K562 (cell line): Measurements from ENCODE around the gene FAM83E. TPM values are rescaled to one million over a fixed set of nuclear protein-coding genes. Genes with fewer than 3 reads are reported as not detected.
A peak's percentile ranks its signal among the peaks of the same experiment; 100 is the strongest.

Experiments used
- CBX8 ChIP-seq: fragments of 200-600 bp; sonication (generic); IDR thresholded peaks from 2 replicates; pipeline ENCODE4 v1.6.1; 2012; ENCODE audit warnings: borderline replicate concordance, mixed run types, low read depth, mild to moderate bottlenecking, moderate library complexity, mixed read lengths, low read length, control low read depth, inconsistent platforms; ENCODE audit not compliant: poor library complexity, severe bottlenecking; ENCODE audit errors: extremely low read depth
- NFIC ChIP-seq: fragments of 450-650 bp; IDR thresholded peaks from 2 replicates; pipeline ENCODE4 v1.6.1; 2017; ENCODE audit warnings: mild to moderate bottlenecking, inconsistent platforms
- NFRKB ChIP-seq: fragments of 450-650 bp; IDR thresholded peaks from 2 replicates; pipeline ENCODE4 v1.6.1; 2016; ENCODE audit warnings: low read depth
- PYGO2 ChIP-seq: fragments of 450-650 bp; IDR thresholded peaks from 2 replicates; pipeline ENCODE4 v1.6.1; 2016; ENCODE audit warnings: mild to moderate bottlenecking, missing genetic modification characterization, moderate library complexity, missing compliant biosample characterization
- RBM25 ChIP-seq: fragments of 200-400 bp; formaldehyde crosslinking; IDR thresholded peaks from 2 replicates; pipeline ENCODE4 v1.6.1; 2018; ENCODE audit warnings: low read length, low read depth, moderate library complexity; ENCODE audit not compliant: severe bottlenecking
- RBM34 ChIP-seq: fragments of 200-400 bp; formaldehyde crosslinking; IDR thresholded peaks from 2 replicates; pipeline ENCODE4 v1.6.1; 2018; ENCODE audit warnings: low read length, borderline replicate concordance; ENCODE audit not compliant: insufficient read depth
- RNF219 ChIP-seq: fragments of 250-450 bp; sonication (Bioruptor Pico); IDR thresholded peaks from 2 replicates; pipeline ENCODE4 v1.5.0; 2022; ENCODE audit warnings: mild to moderate bottlenecking
- STAT5A ChIP-seq: IDR thresholded peaks from 2 replicates; pipeline ENCODE4 v1.6.1; 2012; ENCODE audit warnings: low read length, inconsistent platforms, borderline replicate concordance
- ZNF354B ChIP-seq: fragments of 250-450 bp; sonication (Bioruptor Pico); IDR thresholded peaks from 2 replicates; pipeline ENCODE4 v1.4.0; 2020
- polyA plus RNA-seq, 8 experiments: library from polyadenylated mRNA; depleted of rRNA in 4 of 8; stranded (reverse) in 5 of 8; unstranded in 3 of 8; fragments of >200 nt; fragmentation: Nextera tagmentation in 2 of 8; fragmentation: Illumina TruSeq in 1 of 8; extraction: Ambion mirVana in 2 of 8; extraction: Trizol in 1 of 8; gene quantifications; 2 replicates each; pipeline versions ENCODE4 v1.2.1 to v1.2.3, GENCODE V29; 2011 to 2014; ENCODE audit warnings: inconsistent platforms in 1 of 8, missing spikeins in 1 of 8
- total RNA-seq, 7 experiments: library from RNA; depleted of rRNA in 6 of 7; stranded (reverse); fragments of >200 nt in 6 of 7; fragmentation: Illumina TruSeq in 2 of 7; extraction: Trizol in 2 of 7; gene quantifications; 2 replicates each; pipeline versions ENCODE4 v1.2.1 to v1.2.3, GENCODE V29; 2011 to 2021; ENCODE audit warnings: low replicate concordance in 1 of 7
- TF ChIP-seq, protein P1 (sequence below): sonication (generic); formaldehyde crosslinking; IDR thresholded peaks from 2 replicates; pipeline ENCODE4 v1.8.0; 2022; ENCODE audit warnings: mild to moderate bottlenecking, missing genetic modification reagents

The FAM83E gene
- total and polyA plus RNA-seq, 9 of the 15 experiments (the other 6 are each of a cell fraction or from before 2014, with no cell fraction given) = 0.15 to 0.87 (median 0.29) TPM; not detected in 4

DNA sequence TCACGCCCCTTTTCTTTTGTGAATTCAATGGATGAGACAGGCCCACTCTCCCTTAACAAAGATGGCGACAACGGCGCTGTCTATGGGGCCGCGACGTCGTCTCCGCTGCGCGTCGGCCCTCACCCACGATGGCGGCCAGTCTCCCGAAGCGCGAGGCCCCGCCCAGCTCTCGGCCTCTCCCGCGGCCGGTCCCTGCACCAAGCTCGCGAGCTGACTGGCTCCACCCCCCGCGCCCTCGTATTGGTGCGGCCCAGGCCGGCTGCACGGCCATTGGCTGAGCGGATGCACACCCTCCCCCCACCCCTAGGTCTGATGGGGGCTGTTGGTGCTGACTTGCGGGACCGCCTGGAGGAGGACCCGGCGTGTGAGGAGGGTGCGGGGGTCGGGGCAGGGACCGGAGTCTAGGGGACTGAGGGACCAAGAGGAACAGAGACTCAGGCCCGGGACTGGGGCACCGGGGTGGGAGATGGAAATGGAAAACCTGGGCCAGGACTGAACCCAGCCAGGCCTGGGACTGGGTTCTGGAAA lies 9.3 kb upstream of the FAM83E start (continued):
- TF ChIP-seq, protein P1, sequence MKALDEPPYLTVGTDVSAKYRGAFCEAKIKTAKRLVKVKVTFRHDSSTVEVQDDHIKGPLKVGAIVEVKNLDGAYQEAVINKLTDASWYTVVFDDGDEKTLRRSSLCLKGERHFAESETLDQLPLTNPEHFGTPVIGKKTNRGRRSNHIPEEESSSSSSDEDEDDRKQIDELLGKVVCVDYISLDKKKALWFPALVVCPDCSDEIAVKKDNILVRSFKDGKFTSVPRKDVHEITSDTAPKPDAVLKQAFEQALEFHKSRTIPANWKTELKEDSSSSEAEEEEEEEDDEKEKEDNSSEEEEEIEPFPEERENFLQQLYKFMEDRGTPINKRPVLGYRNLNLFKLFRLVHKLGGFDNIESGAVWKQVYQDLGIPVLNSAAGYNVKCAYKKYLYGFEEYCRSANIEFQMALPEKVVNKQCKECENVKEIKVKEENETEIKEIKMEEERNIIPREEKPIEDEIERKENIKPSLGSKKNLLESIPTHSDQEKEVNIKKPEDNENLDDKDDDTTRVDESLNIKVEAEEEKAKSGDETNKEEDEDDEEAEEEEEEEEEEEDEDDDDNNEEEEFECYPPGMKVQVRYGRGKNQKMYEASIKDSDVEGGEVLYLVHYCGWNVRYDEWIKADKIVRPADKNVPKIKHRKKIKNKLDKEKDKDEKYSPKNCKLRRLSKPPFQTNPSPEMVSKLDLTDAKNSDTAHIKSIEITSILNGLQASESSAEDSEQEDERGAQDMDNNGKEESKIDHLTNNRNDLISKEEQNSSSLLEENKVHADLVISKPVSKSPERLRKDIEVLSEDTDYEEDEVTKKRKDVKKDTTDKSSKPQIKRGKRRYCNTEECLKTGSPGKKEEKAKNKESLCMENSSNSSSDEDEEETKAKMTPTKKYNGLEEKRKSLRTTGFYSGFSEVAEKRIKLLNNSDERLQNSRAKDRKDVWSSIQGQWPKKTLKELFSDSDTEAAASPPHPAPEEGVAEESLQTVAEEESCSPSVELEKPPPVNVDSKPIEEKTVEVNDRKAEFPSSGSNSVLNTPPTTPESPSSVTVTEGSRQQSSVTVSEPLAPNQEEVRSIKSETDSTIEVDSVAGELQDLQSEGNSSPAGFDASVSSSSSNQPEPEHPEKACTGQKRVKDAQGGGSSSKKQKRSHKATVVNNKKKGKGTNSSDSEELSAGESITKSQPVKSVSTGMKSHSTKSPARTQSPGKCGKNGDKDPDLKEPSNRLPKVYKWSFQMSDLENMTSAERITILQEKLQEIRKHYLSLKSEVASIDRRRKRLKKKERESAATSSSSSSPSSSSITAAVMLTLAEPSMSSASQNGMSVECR = 0 out of 2 replicates have a peak, but pooled peaks have one; percentile 52
- no peak for TF ChIP-seq NFIC
- no peak for TF ChIP-seq RNF219 (CRISPR knock-in tag)
- peak; percentile 98 for TF ChIP-seq RBM25
- TF ChIP-seq RBM34 = 0 out of 2 replicates have a peak, but pooled peaks have one; percentile 43
- no peak for TF ChIP-seq CBX8
- no peak; the same call in 1 of the 2 replicates for TF ChIP-seq NFRKB
- TF ChIP-seq PYGO2 = no peak
- no peak for TF ChIP-seq STAT5A
- TF ChIP-seq ZNF354B (CRISPR knock-in tag) = no peak
